Measurements from ENCODE around the gene APBA1. TPM values are rescaled to one million over a fixed set of nuclear protein-coding genes. Genes with fewer than 3 reads are reported as not detected.

The APBA1 gene
- polyA plus RNA-seq, 1 of the 3 experiments (the other 2 are of a cell fraction) = 3.1 TPM

GRCh38 chr9:69455311-69455710 is 216.9 kb downstream of the APBA1 start:
- no peaks in the 10 kb centered on the region for H3K27me3 ChIP-seq (ENCODE audit: insufficient read depth)
- H3K9ac ChIP-seq = no peak overlapping the region
- ChIA-PET POLR2A (no interaction called here), CTCF (interaction anchor here (1.3 kb wide), 1 partner anchor 34 kb away, joined by 4 read pairs; no protein-coding TSS in a partner anchor)
- H3K4me1 ChIP-seq (ENCODE audit: control insufficient read depth in 1 of 2, insufficient read depth in 2 of 2, low read depth in 1 of 2, low read length in 1 of 2) = no peaks in the 10 kb centered on the region; a peak in 1 of 4 replicates
- no peak for DNase-seq
- no peak overlapping the region for H2AFZ ChIP-seq (ENCODE audit: low read depth)
- H3F3A ChIP-seq (replicated peaks; ENCODE audit: insufficient read depth) = no peaks in the 10 kb centered on the region
- no peaks in the 10 kb centered on the region for H3K79me2 ChIP-seq (ENCODE audit: insufficient read depth)
- H3K27ac ChIP-seq (ENCODE audit: low read depth in 2 of 2, low read length in 1 of 2) = no peak overlapping the region
- 83% methylated on average over 2 of the region's 2 CpGs for WGBS (ENCODE audit: low lambda C conversion rate)
- no peak overlapping the region for H3K4me3 ChIP-seq (ENCODE audit: low read depth in 2 of 2, low read length in 1 of 2)
- H3K4me2 ChIP-seq = no peak overlapping the region
- H3K9me2 ChIP-seq = no peaks in the 10 kb centered on the region
- no peaks in the 10 kb centered on the region for H3K36me3 ChIP-seq (replicated peaks in 1 of 2; ENCODE audit: control insufficient read depth in 1 of 2, insufficient read depth in 2 of 2, low read length in 1 of 2)
- no peaks in the 10 kb centered on the region for H3K9me3 ChIP-seq
- TF ChIP-seq SMC3 (IDR thresholded peaks at IDR 0.05; ENCODE audit: low read depth, low read length) (no peak), EP300 (IDR thresholded peaks at IDR 0.05; ENCODE audit: borderline replicate concordance in 1 of 2, low read depth in 1 of 2, low read length in 1 of 2) (no peak), TAF1 (IDR thresholded peaks at IDR 0.05; ENCODE audit: borderline replicate concordance, low read depth, low read length) (no peak), NFIC (IDR thresholded peaks at IDR 0.05; ENCODE audit: borderline replicate concordance) (no peak), MXI1 (IDR thresholded peaks at IDR 0.05; ENCODE audit: low read depth, low read length) (no peak), EZH2phosphoT487 (IDR thresholded peaks at IDR 0.05; ENCODE audit: borderline replicate concordance, low read depth) (no peak)
- TF ChIP-seq, protein P1, sequence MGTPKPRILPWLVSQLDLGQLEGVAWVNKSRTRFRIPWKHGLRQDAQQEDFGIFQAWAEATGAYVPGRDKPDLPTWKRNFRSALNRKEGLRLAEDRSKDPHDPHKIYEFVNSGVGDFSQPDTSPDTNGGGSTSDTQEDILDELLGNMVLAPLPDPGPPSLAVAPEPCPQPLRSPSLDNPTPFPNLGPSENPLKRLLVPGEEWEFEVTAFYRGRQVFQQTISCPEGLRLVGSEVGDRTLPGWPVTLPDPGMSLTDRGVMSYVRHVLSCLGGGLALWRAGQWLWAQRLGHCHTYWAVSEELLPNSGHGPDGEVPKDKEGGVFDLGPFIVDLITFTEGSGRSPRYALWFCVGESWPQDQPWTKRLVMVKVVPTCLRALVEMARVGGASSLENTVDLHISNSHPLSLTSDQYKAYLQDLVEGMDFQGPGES (IDR thresholded peaks at IDR 0.05; ENCODE audit: low read depth, low read length) = no peak
- TF ChIP-seq, protein P2, sequence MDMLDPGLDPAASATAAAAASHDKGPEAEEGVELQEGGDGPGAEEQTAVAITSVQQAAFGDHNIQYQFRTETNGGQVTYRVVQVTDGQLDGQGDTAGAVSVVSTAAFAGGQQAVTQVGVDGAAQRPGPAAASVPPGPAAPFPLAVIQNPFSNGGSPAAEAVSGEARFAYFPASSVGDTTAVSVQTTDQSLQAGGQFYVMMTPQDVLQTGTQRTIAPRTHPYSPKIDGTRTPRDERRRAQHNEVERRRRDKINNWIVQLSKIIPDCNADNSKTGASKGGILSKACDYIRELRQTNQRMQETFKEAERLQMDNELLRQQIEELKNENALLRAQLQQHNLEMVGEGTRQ (IDR thresholded peaks at IDR 0.05; ENCODE audit: borderline replicate concordance, low read depth, low read length) = no peak
- H4K20me1 ChIP-seq (ENCODE audit: insufficient read depth) = no peaks in the 10 kb centered on the region

DNA sequence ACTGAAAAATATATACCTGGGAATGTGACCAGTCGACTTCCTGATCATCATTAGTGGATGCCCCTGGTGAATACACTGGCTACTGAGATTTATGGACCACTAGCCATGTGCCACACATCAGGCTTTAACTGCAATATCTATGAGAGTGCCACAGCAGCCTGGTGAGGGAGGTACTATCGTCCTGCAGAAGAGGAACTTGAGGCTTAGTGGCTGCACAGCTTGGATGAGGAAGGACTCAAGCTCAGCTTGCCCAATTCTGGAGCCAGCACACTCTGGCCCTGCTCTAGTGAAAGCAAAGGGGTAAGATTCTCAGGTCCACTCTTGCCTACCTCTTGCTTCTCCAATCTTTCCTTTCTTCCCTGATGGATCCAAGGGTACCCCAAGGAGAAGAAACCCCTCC is 217.8 kb downstream of the APBA1 start:
- WGBS (ENCODE audit: low lambda C conversion rate) = 51% methylated on average over 2 of the region's 2 CpGs
- Histone ChIP-seq H3K9me3 (no peaks in the 10 kb centered on the region), H3K9ac (no peak overlapping the region), H3K9me2 (no peaks in the 10 kb centered on the region), H3K79me2 (ENCODE audit: insufficient read depth) (no peaks in the 10 kb centered on the region), H3K4me2 (no peak overlapping the region), H3K27ac (ENCODE audit: low read depth in 2 of 2, low read length in 1 of 2) (no peak overlapping the region), H3K4me3 (ENCODE audit: low read depth in 2 of 2, low read length in 1 of 2) (no peak overlapping the region), H3F3A (replicated peaks; ENCODE audit: insufficient read depth) (no peaks in the 10 kb centered on the region), H3K4me1 (ENCODE audit: control insufficient read depth in 1 of 2, insufficient read depth in 2 of 2, low read depth in 1 of 2, low read length in 1 of 2) (no peaks in the 10 kb centered on the region; a peak in 1 of 4 replicates), H3K36me3 (replicated peaks in 1 of 2; ENCODE audit: control insufficient read depth in 1 of 2, insufficient read depth in 2 of 2, low read length in 1 of 2) (no peaks in the 10 kb centered on the region), H3K27me3 (ENCODE audit: insufficient read depth) (no peaks in the 10 kb centered on the region), H4K20me1 (ENCODE audit: insufficient read depth) (no peaks in the 10 kb centered on the region), H2AFZ (ENCODE audit: low read depth) (no peak overlapping the region)
- ChIA-PET CTCF (interaction anchor here (1.3 kb wide), 1 partner anchor 33 kb away, joined by 4 read pairs; no protein-coding TSS in a partner anchor), POLR2A (no interaction called here)
- no peak for DNase-seq
- TF ChIP-seq RAD21 (IDR thresholded peaks at IDR 0.05; ENCODE audit: low read length) (no peak), ZBTB33 (IDR thresholded peaks at IDR 0.05; ENCODE audit: borderline replicate concordance, low read depth) (no peak), EP300 (IDR thresholded peaks at IDR 0.05; ENCODE audit: borderline replicate concordance in 1 of 2, low read depth in 1 of 2, low read length in 1 of 2) (no peak), CHD2 (IDR thresholded peaks at IDR 0.05; ENCODE audit: low read length, partially characterized antibody) (no peak), PBX3 (IDR thresholded peaks at IDR 0.05) (no peak), NRF1 (IDR thresholded peaks at IDR 0.05; ENCODE audit: low read depth, low read length) (no peak), MXI1 (IDR thresholded peaks at IDR 0.05; ENCODE audit: low read depth, low read length) (no peak), RFX5 (IDR thresholded peaks at IDR 0.05; ENCODE audit: low read length) (no peak), YY1 (IDR thresholded peaks at IDR 0.05; ENCODE audit: low read depth) (no peak), ELF1 (IDR thresholded peaks at IDR 0.05) (no peak), NFIC (IDR thresholded peaks at IDR 0.05; ENCODE audit: borderline replicate concordance) (no peak), RCOR1 (IDR thresholded peaks at IDR 0.05; ENCODE audit: low read length) (no peak), CTCF (IDR thresholded peaks at IDR 0.05) (no peak)
- TF ChIP-seq, protein P2 (IDR thresholded peaks at IDR 0.05; ENCODE audit: borderline replicate concordance, low read depth, low read length) = no peak
